Stimulated activated CD8-positive, alpha-beta memory T cell treated with anti-CD3 and anti-CD28 coated beads, Interleukin-12 subunit alpha, Interleukin-12 subunit beta, amount 100 ng/mL, for 1 hour (primary cell): ENCODE results near the gene MRPS10.
"Not testable (repeated sequence)": the region's sequence is repeated elsewhere in the genome, so short reads cannot be mapped to it uniquely, and the experiment has no call there.

Experiments
- DNase-seq: peaks from one replicate; pipeline ENCODE4 v3.0.0-alpha.2; 2020; ENCODE audit warnings: low read depth

The MRPS10 gene

DNA sequence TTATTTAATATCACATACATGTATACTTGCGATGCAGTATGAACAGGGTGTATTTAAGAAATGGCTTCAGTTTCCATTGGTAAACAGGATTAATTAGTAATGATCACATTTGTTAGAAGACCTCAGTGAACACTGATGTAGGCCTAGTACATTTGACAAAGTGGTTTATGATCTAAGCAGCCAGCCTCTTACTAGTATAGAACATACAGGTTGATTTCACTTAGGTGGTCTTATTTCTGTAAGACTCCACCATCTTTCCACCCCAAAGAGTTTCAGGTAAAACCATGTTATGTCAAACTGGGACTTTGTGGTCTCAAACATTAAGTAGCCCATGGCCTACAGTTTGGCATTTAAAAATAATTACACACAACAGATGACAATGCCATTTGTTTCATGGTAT lies 20.2 kb upstream of the MRPS10 start:
- DNase-seq: no peak

DNA sequence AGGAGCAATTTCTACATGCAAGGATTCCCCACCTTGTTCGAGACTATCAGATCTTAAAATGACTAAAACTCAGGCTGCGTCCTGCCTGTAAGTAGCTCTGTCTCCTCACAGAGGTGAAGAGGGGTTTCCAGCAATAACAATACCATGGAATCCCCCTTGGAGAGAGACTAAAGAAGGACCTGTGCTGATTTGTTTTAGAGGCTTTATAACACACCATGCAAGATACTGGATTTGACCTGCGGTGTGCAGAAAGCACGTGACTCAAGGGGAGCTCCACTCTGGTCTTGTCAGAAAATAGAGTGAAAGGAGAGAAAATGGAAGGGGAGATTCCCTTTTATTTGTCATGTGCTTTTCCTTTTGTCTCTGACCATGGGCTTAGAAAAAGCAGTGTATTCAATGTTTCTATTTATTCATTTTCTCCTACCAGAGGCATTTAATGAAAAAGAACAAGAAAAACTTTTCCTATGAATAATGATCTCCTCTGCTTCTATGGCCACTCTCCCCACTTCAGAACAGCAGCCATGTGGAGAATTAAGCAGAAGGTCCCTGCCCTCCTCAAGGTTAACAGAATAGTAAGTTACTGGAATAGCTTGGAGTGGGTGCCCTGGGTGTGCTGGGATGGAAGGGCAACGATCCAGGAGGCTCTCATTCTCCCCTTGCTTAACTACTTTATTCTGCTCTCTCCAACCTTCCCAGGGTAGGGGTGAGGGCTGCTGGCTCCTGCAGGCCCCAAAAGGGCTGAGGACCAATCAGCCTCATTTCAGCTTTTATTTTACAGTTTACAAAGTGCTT lies 19.2 kb upstream of the MRPS10 start:
- no peak for DNase-seq

DNA sequence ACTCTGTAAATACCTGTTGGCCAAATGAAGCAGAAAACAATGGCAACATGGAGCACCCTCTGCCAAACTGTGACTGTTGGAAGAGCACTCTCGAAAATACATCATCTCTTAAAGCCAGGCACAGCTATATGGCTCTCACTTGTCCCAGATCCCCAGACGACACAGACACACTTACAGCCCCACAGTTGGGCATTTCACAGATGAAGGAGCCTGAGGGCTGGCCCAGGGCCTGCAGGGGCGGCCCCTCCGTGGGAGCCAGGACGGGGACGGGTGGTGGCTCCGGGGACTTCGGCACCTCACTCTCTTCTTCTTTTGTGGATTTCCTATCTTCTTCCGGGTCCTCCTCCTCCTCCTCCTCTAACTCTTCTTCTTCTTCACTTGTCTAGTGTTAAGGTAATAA lies 18.4 kb upstream of the MRPS10 start:
- no peak for DNase-seq

DNA sequence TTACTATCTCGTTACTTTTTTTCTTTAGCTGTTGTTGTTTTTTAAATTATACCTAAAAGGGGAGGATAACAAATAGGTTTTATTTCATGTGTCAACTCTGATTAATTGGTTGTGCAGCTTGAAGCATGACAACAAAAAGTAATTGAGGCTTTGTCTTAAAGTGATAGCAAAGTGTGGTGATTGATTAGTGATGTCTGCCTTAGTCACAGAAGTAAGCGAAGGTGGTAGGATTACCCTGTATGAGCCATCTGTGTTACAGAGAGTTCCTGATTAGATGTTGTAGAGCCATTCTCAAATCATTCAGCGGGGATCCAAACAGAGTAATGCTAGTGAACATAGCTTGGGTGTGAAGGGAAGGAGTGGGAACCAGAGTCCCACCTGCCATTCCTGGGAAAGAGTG lies 14.4 kb upstream of the MRPS10 start:
- no peak for DNase-seq

DNA sequence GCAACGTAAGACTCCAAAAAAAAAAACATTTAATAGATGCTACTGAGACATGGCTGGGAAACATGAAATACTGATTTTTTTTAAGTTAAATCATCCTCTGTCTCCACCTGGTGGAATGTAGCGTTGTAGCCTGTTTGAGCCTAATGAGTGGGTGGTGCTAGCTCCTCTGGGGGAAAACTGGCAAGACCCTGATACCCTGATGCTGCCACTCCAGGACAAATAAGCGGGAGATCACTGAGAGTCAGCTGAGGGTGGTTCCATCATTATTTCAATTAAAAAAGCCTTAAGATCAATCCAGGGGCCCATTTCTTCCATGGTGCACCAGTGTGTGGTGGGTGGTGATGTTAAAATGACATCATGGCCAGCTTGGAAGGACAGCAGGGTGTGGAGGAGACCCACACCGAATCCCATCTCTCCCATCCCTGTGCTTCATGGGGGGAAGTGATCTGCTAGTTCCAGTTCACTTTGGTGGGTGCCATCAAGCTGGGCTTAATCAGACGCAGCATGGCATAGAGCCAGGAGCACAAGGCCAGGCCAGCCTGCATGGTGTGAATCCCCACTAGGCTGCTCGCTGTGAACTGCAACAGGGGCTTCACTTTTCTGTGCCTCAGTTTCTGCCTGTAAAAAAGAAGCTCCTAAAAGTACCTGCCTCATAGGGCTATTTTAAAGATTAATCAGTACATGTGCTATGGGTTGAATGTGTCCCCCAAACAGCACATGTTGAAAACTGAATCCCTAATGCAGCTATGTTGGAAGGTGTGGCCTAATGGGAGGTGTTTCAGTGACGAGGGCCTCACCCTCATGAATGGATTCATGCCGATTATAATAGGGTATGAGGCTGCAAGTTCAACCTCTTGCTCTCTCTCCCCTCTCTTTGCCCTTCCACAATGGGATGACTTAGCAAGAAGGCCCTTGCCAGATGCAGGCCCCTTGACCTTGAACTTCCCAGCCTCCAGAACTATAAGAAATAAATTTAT lies 13.0 kb upstream of the MRPS10 start:
- no peak for DNase-seq

DNA sequence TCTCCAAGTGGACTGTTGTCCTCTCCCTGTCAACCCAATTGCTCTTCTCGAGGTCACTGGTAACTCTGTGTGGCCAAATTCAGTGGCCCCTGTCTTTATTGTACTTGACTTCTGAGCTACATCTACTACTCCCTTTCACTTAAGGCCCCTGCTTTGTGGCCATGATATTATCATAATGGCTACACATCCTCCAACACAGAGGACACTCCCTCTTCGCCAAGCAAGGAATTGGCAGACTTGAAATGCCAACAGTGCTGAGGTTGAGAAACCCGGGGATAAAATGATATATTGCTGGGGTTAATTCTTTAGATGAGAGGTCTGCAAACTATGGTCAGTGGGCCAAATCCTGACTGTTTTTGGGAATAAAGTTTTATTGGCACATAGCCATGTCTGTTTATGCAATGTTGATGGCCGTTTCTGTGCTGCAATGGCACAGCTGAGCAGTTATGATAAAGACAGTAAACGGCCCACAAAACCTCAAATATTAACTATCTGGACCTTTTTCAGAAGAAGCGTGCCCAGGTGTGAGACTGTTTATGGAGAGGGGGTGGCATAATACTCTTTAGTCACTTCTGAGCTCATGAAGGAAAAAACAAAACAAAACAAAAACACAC lies 12.0 kb upstream of the MRPS10 start:
- DNase-seq: no peak

DNA sequence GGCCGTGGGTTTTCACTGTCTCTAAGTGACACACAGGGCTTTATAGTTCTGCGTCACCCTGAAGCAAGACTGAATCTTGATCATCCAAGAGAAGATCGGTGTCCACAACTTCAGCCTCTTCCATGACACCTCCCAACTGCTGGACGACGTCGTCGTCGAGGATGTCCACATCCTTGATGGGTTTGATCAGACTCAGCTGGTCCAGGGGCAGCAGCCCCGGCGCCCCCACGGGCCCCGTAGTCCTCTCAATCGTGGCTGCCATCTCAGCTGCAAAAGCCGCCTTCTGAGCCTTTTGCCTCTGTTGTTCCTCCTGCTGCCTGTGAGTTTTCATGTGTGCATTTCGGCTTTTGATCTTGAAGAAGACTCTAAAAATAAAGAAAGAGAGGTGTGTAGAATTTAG lies 10.6 kb upstream of the MRPS10 start:
- no peak for DNase-seq

DNA sequence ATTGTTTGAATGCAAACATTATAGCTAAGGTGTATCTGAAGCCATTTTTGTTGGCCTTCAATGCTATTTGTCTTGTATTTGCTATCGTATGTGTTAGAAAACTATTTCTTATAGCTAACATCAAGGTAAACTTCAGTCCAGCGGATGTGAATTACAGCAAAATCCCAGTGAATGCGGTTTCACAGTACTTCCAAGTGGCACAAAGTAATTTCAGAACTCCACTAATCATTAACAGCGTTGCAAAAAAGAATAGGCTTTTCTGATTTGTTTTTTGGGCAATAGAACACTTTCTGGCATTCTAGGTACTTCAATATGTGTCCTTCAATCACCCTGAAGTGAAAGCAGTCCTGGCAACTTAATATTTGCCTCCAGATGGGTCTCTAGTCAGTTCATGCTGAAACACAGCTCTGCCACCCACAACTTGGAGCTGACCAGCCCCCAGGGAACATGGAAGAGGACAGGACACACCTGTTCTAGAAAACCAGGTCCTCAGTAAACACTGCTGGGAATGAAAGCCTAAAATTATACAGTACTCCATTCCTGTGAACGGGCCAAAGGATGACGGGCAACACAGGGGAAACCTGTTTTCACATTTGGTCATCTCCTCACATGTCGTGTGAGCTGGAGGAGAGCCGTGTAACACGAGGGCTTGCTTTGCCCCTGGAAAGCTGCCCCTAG lies 9.7 kb upstream of the MRPS10 start:
- DNase-seq: no peak

DNA sequence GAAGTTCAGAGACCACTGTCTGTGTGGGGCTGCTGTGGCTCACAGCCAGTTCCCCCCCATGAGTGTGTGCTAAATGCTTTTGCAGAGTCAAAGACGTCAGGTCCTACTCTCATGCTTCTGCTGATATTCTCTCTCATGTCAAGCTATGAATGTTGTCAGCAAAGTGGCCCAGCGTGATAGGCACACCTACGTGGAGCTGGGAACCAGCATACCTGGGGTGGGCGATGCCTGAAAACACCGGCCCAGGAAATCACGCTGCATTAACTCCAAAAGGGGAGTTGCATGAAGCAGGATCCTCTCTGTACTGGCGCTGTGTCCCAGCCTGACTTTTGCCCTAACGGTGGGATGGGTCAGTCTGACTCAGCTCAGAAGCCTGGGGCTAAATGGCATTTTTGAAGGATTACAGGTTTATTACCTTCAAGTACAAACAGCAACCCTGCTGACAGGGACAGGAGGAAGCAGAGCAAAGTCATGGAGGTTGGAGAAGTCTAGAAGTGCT lies 9.0 kb upstream of the MRPS10 start:
- DNase-seq: no peak

DNA sequence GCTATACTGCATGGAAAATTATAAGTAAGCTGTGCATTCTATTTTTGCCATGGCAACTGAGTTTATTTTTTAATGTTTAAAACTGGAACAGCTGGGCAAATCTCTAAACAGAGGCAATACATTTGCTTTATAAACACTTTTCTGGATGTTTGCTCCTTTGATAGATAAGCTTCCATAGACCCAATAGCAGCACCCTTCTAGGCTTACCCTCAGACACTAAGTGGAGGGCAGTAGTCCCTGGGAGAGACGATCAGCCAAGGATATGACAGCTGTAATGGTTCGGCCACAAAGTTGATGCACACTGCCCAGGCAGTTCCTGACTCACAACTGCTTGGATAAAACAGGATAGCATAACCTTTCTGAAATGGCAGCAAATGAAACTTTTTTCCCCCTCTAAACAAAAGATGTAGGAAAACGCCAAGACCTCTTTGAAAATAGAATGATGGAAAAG lies 8.5 kb upstream of the MRPS10 start:
- DNase-seq: no peak

DNA sequence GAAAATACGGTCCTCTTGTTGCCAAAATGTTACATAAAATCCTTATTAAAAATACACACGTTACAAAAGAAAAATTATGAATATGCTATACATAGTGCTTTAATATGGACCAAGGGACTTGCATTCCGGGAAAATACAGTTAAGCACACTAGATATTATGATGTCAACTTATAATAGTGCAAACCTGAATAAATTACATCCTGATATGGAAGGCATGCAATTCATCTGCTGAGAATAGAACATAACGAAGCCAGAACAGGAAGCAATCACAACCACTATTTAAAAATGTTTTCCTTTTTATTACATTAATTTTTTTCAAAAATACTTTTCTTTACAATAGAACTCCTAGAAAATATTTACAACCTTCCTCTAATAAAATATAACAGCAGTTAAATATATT lies 7.8 kb upstream of the MRPS10 start:
- DNase-seq: no peak

DNA sequence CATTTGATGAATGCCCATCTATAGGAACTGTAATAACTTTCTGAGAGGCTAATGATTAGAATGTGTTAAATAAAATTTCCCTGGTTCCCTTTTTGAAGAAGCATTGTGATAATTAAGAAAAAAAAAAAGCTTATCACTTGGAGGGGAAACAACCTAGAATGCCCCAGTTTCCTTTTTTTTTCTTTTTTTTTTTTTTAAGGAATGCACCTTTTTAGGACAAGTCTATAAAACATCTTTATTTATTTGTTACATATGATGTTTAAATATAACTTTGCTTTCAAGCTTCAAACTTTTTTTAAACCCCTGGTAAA lies 7.3 kb upstream of the MRPS10 start:
- DNase-seq: no peak

DNA sequence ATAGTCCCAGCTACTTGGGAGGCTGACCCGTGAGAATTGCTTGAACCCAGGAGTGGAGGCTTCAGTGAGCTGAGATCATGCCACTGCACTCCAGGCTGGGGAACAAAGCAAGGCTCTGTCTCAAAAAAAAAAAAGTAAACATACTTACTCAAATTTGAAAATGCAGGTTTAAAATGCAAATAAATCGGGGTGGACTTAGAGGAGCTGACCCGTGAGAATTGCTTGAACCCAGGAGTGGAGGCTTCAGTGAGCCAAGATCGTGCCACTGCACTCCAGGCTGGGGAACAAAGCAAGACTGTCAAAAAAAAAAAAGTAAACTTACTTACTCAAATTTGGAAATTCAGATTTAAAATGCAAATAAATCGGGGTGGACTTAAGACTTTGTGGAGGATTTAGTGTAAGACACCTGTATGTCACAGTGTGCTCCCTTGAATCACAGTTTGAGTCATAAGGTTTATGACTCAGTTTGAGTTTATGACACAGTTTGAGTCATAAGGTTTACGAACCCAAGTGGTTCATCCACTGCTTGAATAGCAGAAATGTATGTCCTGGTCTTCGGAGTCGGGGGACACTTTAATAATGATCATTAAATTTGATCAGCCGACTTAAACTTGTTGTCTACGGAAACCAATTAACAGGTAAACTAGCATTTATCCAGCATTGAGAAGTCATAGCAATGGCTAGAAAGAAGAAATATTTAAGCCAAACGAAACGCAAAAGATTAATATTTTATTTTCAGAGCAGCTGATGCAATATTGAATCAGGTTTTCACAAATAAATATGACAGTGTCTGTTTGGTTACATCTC lies 6.8 kb upstream of the MRPS10 start:
- DNase-seq: no peak

DNA sequence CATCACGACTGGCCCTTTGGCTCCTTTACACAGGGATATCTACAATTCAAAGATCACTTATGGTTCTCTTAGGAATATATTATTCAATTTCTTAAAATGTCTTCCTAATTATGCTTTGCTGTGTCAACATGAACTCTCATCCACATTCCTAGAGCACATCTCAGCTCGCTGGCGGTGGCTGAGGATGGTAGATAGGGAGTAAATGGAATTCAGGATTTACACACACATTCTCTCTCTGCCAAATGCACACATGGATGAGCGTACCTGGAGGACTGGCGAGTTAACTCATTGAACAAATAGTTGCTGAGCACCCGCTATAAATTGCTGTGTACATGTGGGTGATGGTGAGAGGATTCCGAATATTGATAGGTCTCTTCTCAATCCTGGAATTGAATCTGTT lies 4.8 kb upstream of the MRPS10 start:
- no peak for DNase-seq

DNA sequence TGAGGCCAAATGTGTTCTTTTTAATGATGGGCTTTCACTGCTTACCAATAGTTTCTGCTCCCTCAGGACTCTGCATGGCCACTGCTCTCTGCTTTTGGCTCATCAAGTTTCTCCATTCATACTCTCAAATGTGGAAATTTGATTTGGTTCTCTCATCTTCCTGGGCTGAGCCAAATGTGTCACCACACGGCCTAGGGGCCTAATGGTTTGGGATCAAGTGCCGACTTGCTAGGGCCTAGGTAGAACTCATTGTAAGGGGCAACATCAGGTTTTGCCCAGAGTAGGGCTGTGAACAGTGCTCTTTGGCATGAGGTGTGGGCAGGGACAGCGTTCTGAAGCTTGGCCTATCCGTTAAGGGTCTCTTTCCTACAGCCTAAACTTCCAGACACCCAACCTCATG lies 3.9 kb upstream of the MRPS10 start:
- no peak for DNase-seq

DNA sequence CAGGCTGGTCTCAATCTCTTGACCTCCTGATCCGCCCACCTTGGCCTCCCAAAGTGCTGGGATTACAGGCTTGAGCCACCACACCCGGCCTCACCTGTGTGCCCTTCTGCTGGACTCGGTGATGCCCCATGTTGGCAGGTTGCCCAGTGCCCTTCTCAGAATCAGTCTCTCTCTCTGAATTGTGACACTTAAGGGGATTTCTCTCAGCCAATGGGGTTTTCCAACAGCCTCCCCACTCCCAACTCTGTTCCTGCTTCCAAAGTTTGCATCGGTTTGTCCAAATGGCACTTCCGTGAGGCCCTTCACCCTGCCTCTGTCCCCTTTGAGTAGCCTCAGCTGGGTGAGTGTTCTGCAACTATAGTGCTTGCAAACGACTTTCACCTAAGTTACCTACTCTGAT lies 3.1 kb upstream of the MRPS10 start:
- DNase-seq: no peak

DNA sequence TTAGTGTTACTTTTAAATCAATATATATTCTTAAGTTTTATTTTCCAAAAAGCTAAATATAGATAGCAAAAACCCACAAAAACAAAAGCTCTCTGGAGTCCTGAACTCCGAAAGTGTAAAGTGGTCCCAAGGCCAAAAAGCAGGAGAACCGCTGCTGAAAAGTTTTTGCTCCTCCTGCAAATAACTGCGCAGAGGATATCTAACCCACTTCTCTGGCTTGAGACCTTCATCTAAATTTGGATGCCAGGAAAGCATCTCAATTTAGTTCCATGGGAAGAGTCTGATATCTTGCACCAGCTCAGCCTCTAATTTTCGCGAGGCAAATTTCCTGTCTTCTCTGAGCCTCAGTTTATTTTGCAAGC lies 523 bp downstream of the MRPS10 start:
- no peak for DNase-seq

DNA sequence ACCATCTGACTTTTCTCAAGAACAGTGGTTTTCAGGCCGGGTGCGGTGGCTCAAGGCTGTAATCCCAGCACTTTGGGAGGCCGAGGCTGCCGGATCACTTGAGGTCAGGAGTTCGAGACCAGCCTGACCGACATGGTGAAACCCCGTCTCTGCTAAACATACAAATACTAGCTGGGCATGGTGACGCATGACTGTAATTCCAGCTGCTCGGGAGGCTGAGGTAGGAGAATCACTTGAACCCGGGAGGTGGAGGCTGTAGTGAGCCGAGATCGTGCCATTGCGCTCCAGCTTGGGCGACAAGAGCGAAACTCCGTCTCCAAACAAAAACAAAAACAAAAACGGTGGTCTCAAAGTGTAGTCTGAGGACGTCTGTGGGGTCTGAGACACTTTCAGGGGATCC lies 1.2 kb downstream of the MRPS10 start:
- not testable (repeated sequence) for DNase-seq

DNA sequence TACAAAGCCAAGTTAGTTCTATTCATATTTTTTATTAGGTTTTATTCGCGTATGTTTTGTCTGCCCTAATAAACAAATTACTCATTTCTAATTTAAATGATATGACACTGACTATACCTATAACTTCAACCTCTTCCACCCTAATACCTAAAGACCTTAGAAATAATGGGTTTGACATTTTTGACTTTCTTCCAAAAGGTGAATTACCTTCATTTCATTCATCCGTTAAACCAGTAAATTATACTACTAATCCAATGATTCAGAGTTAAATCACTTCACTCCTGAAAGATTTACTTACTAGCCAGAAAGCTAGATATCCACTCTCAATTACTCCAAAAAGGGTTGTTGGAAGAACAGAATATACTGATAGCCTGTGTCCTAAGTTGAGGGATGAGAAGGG lies 5.2 kb downstream of the MRPS10 start:
- DNase-seq: no peak

DNA sequence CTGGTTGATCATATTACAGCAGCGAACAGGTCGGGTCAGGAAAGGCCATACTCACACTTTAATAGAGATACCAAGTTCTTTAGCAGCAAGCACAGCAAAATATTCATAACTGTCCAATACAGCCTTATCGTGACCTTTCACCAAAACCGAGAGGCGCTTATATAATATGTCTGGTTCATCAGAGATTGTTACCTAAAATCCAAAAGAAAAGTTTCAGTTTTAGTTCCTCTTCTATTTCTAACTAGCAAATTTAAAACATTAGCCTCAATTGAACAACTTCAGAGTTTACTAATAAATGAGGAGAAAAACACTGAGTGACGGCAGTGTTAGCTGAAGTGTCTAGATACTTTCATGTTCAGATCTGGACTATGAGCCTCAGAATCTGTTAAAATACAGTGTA lies 5.9 kb downstream of the MRPS10 start:
- no peak for DNase-seq

DNA sequence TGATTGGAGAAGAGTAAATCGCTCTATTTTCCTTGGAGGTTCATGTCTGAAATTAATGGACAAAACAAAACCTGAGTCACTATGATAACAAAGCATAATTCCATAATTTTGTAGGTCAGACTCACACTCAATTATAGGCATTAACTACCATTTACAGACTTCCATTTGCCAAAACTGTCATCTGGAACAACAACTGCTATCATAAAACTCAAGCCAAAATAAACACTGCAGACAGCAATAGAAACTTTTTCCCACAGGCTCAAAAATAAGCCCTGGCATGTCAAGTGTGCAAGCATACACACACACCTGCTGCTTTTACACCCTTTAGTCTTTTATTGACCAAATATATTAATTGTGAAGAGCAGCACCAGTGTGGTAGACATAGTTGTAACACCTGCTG lies 7.1 kb downstream of the MRPS10 start:
- DNase-seq: no peak
